Right ventricle myocardium inferior (tissue), 1 donor: Measurements from ENCODE around the gene COL13A1. TPM values are rescaled to one million over a fixed set of nuclear protein-coding genes. Genes with fewer than 3 reads are reported as not detected.

Source experiments
- ATAC-seq: fragments of 200-7000 bp; cut with Tn5 transposase; one replicate; pipeline ENCODE4 v1.9.1; 2020; ENCODE audit warnings: mild to moderate bottlenecking, moderate library complexity
- DNase-seq: peaks from one replicate; pipeline ENCODE4 v3.0.0; 2021; ENCODE audit errors: missing footprints
- intact Hi-C: fragments of 100-400 bp; cut with DNase I; formaldehyde crosslinking; loops from one replicate; pipeline ENCODE4 v1.11.0; 2022
- total RNA-seq: library from RNA; stranded (reverse); fragmentation: NEBNext Ultra II Directional; extraction: Animal tissue kit (Norgen Biotek cat#: 25700); gene quantifications from one replicate; pipeline ENCODE4 v1.2.1, GENCODE V29; 2021
- donor health status: DM: no; HTN: yes; CAD: no; lungs with severe emphysema.

The COL13A1 gene
- total RNA-seq, 1 donor from 2014 or later, result 1.0 TPM

GRCh38 chr10:69944761-69945160 lies 143.1 kb downstream of the COL13A1 start:
- DNase-seq (no peak), ATAC-seq (no peak)
- intact Hi-C loops, result no loop called here

GRCh38 chr10:69948261-69948660 lies 146.6 kb downstream of the COL13A1 start:
- no peak for DNase-seq
- no peak for ATAC-seq
- intact Hi-C loops, result no loop called here

- DNase-seq (no peak), ATAC-seq (no peak)
- intact Hi-C loops, result no loop called here
Observed at GRCh38 chr10:69949770-69950169, 148.1 kb downstream of the COL13A1 start.

- ATAC-seq, result no peak
- no peak for DNase-seq
- intact Hi-C loops, result no loop called here
Observed at GRCh38 chr10:69951658-69952057, 150.0 kb downstream of the COL13A1 start.

- intact Hi-C loops, result no loop called here
- DNase-seq, result no peak
- ATAC-seq, result no peak
Observed at GRCh38 chr10:69952069-69952800, 150.5 kb downstream of the COL13A1 start.

GRCh38 chr10:69952821-69953221 lies 151.1 kb downstream of the COL13A1 start:
- intact Hi-C loops, result no loop called here
- no peak for ATAC-seq
- no peak for DNase-seq

- no peak for ATAC-seq
- DNase-seq, result no peak
- intact Hi-C loops, result no loop called here
Observed at GRCh38 chr10:69953851-69954250, 152.1 kb downstream of the COL13A1 start.

GRCh38 chr10:69955211-69955805 lies 153.6 kb downstream of the COL13A1 start:
- ATAC-seq, result no peak
- intact Hi-C loops, result no loop called here
- no peak for DNase-seq

- intact Hi-C loops, result no loop called here
- DNase-seq (no peak), ATAC-seq (no peak)
Observed at GRCh38 chr10:69955897-69956740, 154.4 kb downstream of the COL13A1 start.

- intact Hi-C loops, result no loop called here
- DNase-seq, result no peak
- ATAC-seq, result no peak
Observed at GRCh38 chr10:69956741-69957230, 155.1 kb downstream of the COL13A1 start.

GRCh38 chr10:69957241-69957885 lies 155.7 kb downstream of the COL13A1 start:
- DNase-seq (no peak), ATAC-seq (no peak)
- intact Hi-C loops, result no loop called here

GRCh38 chr10:69957886-69958555 lies 156.3 kb downstream of the COL13A1 start:
- ATAC-seq (peak; percentile 24), DNase-seq (no peak)
- intact Hi-C loops, result no loop called here

- intact Hi-C loops, result no loop called here
- ATAC-seq, result no peak
- DNase-seq, result no peak
Observed at GRCh38 chr10:69958556-69958902, 156.8 kb downstream of the COL13A1 start.

- ATAC-seq (peak; percentile 24), DNase-seq (no peak)
- intact Hi-C loops, result no loop called here
Observed at GRCh38 chr10:69959911-69960310, 158.2 kb downstream of the COL13A1 start.

- ATAC-seq, result no peak
- intact Hi-C loops, result no loop called here
- no peak for DNase-seq
Observed at GRCh38 chr10:69960606-69960987, 158.9 kb downstream of the COL13A1 start.

GRCh38 chr10:69960988-69961880 lies 159.5 kb downstream of the COL13A1 start:
- ATAC-seq, result no peak

GRCh38 chr10:69961881-69962745 lies 160.4 kb downstream of the COL13A1 start:
- intact Hi-C loops, result no loop called here
- ATAC-seq (no peak), DNase-seq (no peak)

More at GRCh38 chr10:69960988-69961880, 159.5 kb downstream of the COL13A1 start:
- intact Hi-C loops, result no loop called here
- no peak for DNase-seq
